HL-60/S4 treated with retinoic acid at 250 ng/mL for 4 days and 3 days (cell line): ENCODE measurements around the gene KCNJ8.
"Not testable (repeated sequence)": the region's sequence is repeated elsewhere in the genome, so short reads cannot be mapped to it uniquely, and the experiment has no call there.

Experiments used
- in situ Hi-C: fragments of 300-500 bp; cut with MboI; formaldehyde crosslinking; loops from 2 replicates; pipeline ENCODE4 v1.7.0; 2022; ENCODE audit warnings: low sequenced_read_pairs

Gene KCNJ8

DNA sequence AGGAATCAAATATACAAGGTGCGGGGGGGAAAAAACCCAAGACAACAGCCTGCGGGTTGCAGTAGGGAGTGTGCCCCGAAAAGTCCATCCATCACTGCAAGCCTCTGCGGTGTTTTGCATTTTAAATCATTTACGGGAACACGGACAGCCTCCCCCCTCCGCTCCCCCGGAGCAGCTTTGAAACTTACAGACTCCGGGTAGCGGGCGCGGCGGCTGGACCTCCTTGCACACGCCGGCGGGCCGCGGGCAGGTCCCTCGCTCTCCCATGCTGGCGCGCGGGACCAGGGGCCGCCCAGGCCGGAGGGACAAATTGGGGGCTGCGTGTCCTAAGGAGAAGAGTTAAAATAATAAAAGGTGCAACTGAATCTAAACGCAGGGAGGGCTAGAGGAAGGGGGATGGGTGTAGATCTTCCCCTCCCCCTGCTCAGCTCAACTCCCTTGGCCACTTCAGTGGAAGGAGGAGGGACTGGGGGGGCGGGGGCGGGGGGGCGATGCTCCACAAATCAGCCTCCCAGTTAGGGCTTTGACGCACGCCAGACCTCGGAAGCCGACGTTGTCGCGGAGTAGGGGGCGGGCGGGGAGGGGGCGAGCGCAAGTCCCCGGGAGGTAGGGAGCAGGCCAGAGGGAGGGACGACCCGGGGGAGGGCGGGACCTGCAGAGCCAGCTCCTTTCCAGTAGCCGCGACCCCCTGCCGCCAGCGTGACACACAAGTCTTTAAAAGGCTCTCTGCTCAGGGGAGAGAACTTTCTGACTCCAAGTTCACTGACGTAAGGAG is at the start of gene KCNJ8:
TSS of gene KCNJ8 (minus strand) at position 349 of the 775 bp plus-strand sequence. CDS start 1,090 bp downstream, outside the sequence.
- in situ Hi-C loops: no loop called here

GRCh38 chr12:21823581-21823980 is 49.1 kb upstream of the KCNJ8 start:
- in situ Hi-C loops: no loop called here

DNA sequence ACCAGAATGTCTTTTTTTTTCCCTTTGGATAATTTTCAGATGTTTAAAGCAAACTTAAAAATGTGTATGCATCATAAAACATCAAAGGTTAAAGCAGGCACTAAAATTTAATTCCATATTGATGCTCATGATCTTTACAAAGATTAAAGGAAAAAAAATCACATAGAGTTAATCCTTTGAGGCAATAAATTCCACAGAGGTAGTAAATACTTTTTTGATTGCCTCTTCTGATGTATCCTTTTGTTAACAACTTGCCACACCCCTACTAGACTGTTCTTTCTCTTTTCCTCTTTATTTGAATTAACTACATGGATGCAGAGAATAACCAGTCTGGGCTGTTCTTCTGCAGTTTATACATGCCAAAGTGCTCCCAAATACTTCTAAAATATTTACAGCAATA is 45.2 kb upstream of the KCNJ8 start:
- in situ Hi-C loops: no loop called here

- in situ Hi-C loops: no loop called here
Measured at GRCh38 chr12:21819236-21819635, 44.7 kb upstream of the KCNJ8 start.

DNA sequence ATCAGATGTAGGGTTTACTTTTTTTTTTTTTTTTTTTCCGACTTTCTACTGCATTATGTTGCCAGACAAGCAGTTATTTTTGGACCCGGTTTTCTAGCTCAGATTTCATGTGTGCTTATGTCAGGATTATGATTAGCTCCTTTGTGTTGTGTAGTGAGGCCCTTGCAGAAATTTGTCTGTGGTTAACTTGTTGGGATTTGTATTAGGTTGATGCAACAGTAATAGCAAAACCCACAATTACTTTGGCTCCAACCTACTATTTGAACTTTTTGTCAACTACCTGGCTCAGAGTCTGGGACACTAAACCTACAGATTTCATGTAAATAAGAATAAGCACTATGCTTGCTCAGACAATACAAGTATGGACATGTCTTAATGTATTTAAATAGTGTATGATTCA is 44.1 kb upstream of the KCNJ8 start:
- in situ Hi-C loops: no loop called here

- in situ Hi-C loops: no loop called here
Measured at GRCh38 chr12:21815306-21816062, 41.0 kb upstream of the KCNJ8 start.

DNA sequence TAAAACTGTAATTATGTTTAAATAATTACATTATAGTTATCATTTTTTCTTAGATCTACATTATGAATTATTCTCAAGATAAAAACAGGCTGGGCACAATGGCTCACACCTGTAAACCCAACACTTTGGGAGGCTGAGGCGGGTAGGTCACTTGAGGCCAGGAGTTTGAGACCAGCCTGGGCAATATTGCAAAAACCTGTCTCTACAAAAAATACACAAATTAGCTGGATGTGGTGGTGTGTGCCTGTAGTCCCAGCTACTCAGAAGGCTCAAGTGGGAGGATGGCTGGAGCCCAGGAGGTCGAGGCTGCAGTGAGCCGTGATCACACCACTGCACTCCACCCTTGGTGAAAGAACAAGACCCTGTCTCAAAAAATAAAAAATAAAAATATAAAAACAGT is 40.3 kb upstream of the KCNJ8 start:
- in situ Hi-C loops: no loop called here

- in situ Hi-C loops: no loop called here
Measured at GRCh38 chr12:21814327-21814726, 39.8 kb upstream of the KCNJ8 start.

GRCh38 chr12:21813751-21814150 is 39.2 kb upstream of the KCNJ8 start:
- in situ Hi-C loops: no loop called here

DNA sequence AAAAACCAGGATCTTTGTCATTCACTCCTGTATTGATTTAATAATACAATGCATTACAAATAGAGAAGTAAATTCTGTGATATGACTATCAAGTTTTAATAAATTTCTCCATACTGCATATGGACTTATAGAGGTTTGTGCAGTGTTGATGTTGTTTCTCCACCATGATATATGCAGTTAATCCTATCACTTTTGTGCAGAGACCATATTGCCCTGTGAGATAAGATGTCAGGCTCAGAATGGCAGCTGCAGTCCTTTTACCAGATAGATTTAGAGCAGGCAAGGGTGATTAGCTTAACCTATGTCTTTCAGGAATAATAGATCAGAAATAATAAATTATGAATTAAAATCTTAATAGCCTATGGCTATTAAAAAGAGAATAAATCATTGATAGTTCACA is 38.6 kb upstream of the KCNJ8 start:
- in situ Hi-C loops: no loop called here

GRCh38 chr12:21812340-21812739 is 37.8 kb upstream of the KCNJ8 start:
- in situ Hi-C loops: not testable (repeated sequence)

DNA sequence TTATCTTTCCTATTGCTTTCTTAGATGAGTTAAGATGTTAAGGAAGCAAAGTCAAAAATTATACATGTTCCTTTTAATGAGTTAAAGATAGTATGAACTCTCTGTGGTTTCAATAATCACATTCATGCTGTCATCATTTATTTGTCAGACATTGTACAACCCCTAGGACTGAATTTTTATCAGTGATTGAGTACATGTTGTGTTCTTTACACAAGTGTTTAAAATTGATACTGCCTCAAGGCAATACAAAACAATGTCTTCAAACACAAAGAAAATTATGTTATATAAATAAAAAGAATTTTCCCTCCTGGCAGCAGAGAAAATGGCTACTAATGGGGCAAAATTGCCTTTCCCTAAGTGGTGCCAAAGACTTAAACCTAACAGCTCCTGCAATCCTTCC is 34.6 kb upstream of the KCNJ8 start:
- in situ Hi-C loops: no loop called here

DNA sequence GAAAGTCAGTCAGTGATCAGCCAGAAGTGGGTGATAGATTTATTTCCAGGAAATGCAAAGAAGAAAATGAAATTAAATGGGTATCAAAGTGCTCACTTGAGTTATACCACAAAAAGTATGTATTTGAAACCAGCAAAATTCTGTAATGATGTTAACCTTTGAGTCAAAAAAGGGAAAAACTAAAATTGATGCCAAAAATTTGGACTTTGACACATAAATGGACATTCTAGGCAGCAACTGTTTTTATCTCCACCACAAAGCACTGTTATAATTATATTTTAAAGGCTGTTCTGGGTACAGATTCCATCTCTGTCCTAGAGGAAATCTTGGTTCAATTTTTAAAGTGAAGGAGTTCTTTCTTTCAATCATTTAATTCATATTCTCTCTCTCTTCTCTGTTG is 31.7 kb upstream of the KCNJ8 start:
- in situ Hi-C loops: no loop called here

GRCh38 chr12:21801522-21802288 is 27.2 kb upstream of the KCNJ8 start:
- in situ Hi-C loops: no loop called here

DNA sequence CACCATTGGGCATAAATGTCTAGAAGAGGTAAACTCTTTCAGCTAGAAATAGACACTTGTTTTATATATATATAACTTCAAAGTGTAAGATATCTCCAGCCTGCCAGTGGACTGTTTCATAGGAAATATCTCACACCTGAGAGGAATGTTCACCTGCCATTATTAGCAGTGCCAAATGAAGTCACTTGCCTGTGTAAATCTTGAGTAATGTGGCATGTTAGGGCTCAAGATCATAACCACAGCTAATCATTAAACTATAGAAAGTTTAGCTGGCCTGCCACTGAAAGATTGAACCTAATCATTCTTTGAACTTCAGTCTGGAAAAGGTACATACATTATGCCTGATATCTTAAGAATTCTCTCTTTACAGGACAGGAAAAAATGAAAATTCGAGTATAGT is 25.5 kb upstream of the KCNJ8 start:
- in situ Hi-C loops: no loop called here

DNA sequence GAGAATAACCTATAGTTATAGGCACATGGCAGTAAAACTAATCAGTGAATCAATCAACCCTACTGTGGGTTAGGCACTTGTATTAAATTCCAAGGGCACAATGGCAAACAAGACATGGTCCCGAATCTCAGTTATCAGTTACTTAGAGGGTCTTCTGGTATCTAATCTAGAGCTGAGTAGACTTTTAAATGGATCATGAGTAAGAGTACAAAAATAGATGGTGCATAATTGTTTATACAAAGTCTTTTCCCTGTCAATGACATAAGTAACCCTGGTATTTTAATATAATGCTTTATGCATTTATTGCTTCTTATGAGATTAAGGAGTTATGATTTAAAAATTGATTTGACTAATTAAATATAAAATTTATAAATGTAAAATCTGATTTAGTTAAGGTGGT is 23.0 kb upstream of the KCNJ8 start:
- in situ Hi-C loops: no loop called here

GRCh38 chr12:21795648-21796328 is 21.3 kb upstream of the KCNJ8 start:
- in situ Hi-C loops: no loop called here

GRCh38 chr12:21794807-21795595 is 20.5 kb upstream of the KCNJ8 start:
- in situ Hi-C loops: not testable (repeated sequence)

GRCh38 chr12:21789687-21790086 is 15.2 kb upstream of the KCNJ8 start:
- in situ Hi-C loops: not testable (repeated sequence)
